Hematopoietic multipotent progenitor cell (in vitro differentiated cells): ENCODE results near the gene WNT8A. TPM values are rescaled to one million over a fixed set of nuclear protein-coding genes. Genes with fewer than 3 reads are reported as not detected.
"Not testable (repeated sequence)": the region's sequence is repeated elsewhere in the genome, so short reads cannot be mapped to it uniquely, and the experiment has no call there.

ENCODE experiments used
- DNase-seq, 3 donors: peaks; one replicate each; pipeline ENCODE4 v3.0.0-alpha.2; 2011 to 2015; ENCODE audit warnings: low read depth in 2 of 3, low spot score in 2 of 3
- total RNA-seq: library from RNA; depleted of rRNA; stranded (reverse); fragments of >200 nt; gene quantifications from one replicate; pipeline ENCODE4 v1.2.3, GENCODE V29; 2012

The WNT8A gene, protein sequence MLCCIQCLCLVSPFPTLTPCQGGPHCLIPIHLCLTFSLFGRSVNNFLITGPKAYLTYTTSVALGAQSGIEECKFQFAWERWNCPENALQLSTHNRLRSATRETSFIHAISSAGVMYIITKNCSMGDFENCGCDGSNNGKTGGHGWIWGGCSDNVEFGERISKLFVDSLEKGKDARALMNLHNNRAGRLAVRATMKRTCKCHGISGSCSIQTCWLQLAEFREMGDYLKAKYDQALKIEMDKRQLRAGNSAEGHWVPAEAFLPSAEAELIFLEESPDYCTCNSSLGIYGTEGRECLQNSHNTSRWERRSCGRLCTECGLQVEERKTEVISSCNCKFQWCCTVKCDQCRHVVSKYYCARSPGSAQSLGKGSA
- total RNA-seq, result 1.1 TPM

- no peak for DNase-seq
Measured at GRCh38 chr5:138083702-138084101, at the start of gene WNT8A. Gene WNT8A (plus strand): TSS chr5:138084033. CDS start chr5:138084128, 95 bp downstream.

- DNase-seq, result peak; percentile 36 to 94 (median 86)
Measured at GRCh38 chr5:138035605-138036537, 48.0 kb upstream of the WNT8A start.

DNA sequence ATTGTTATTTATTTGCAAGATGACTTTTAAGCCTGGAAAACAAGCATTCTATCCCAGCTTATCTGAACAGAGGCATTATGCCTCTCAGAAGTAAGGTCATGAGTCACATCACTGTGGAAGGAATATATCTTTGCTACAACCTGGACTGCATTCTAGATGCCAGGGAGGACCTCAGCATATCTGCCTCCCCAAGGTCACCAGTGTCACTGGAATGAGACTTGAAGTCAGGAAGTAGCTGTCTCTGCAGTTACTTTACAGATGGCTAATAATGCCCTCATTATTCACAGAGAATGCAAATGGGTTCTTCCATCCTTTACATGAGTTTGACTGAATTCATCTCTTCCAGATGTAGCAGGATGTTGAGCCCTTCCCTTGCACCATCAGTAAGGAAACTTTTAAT lies 46.6 kb upstream of the WNT8A start:
- no peak for DNase-seq

DNA sequence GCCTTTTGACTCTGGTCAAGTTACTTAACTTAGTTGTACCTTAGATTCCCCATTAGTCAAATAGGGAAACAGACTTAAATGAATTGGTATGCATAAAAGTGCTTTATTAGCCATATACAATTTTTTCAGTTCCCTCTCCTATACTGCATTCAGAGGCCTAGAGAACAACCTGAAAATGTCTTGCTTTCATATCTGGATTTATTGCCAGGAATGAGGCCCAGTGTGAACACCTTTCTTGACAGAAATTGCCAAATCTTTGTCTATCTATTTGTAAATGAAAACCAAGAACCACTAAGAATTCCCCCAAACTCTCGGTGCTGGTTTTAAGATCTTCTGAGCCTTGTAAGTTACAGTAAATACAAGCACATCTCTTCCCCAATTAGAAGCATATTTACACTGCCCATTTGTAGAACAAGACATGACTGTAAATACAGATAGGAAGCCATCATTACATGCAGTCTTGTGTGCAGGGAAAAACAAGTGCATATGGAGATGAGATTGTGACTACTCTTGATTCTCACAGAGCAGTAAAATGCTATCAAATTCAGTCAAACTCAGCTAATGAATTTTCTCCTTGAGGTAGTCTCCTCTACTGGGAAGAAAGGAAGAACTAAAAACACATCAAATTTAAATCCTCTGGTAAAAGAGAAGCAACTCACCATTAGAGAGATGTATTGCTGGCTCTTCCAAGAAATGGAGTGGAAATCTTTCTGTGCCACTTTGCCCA lies 45.8 kb upstream of the WNT8A start:
- DNase-seq, result no peak

GRCh38 chr5:138038826-138039225 lies 45.0 kb upstream of the WNT8A start:
- no peak for DNase-seq

- DNase-seq, result not testable (repeated sequence)
Measured at GRCh38 chr5:138045283-138045682, 38.5 kb upstream of the WNT8A start.

- DNase-seq, result no peak
Measured at GRCh38 chr5:138051441-138052296, 32.2 kb upstream of the WNT8A start.

- not testable (repeated sequence) for DNase-seq
Measured at GRCh38 chr5:138052718-138053117, 31.1 kb upstream of the WNT8A start.

DNA sequence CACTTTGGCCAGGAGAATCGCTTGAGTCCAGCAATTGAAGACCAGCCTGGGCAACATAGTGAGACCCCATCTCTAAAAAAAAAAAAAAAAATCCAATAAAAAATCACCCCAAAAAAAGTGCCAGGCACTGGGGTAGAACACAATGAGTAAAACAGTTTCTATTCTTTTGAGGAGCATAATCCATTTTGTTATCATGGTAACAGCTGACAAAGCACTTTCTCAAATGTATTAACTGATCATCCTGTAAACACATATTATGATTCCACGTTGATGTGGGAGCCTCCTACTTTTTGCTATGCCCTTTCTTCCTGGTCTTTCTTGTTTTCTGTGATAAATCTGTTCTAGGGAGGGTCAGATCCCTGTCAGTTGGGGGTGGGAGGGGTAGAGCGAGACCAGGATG lies 30.3 kb upstream of the WNT8A start:
- no peak for DNase-seq

- no peak for DNase-seq
Measured at GRCh38 chr5:138054206-138054605, 29.6 kb upstream of the WNT8A start.

DNA sequence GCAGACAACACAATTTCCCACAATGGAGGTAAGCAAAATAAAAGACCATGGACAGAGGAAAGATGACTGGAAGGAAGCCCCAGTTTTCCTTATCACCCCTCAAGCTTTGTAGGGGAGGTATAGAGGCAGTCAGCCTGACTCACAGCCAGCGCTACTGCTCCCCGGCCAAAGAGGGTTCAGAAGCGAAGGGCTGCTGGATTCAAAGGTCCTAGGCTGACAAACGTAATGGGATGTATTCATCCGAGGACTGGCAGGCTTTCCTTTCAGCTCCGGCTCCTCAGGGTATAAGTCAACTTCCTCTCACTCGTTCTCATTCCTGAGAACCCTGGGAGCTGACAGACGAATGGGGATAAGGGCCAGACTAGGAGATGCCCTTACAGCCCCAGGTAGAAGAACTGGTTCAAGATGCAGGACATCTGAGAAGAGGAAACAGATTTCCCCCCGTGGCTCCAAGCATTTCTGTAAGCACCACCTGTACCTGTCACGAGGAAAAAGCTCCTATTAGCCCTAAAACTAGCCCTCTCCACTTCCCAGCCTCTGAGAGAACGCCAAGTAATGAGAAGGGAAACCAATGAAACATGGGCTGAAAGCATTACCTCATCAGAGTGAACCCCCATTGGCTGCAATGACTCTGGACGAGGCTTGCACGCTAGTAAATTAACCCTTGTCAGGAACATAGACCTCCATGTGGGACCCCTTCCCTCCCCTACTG lies 28.8 kb upstream of the WNT8A start:
- DNase-seq, result no peak

DNA sequence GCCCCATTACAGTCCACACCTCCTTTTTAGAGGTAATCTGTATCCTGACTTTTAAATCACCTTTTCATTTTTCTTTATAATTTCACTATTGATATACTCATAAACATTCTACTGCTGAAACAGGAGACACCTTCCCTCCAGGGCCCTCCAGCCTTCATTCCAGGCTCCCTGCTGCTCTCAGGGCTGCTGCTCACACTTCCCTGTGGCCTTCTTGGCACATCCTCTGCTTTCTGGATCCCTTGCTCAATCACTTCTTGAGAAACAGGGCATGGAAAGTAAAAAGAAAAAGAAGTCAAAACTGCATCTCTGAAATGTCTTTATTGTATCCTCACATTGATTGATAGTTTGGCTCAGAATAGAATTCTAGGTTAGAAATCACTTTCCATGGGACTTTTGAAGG lies 19.3 kb upstream of the WNT8A start:
- no peak for DNase-seq

DNA sequence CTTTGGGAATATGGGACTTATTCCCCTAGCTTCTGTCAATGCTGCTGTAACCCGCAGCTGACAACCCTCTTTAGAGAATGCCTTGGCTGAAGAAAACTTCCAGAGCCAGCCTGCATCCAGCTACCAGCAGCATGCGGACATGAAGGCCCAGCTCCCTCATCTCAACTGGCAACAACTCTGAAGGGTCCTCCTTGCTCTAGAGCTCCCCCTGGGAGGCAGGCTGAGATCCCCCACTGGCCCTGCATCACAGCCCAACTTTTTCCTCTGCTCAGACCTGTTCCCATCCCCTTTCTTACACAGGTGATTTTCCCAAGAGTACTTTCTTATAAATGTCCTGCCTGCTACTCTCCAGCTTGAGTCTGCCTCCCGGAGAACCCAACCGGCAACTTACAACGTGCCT lies 18.7 kb upstream of the WNT8A start:
- peak in 1 of 3 donors; percentile 31 for DNase-seq

DNA sequence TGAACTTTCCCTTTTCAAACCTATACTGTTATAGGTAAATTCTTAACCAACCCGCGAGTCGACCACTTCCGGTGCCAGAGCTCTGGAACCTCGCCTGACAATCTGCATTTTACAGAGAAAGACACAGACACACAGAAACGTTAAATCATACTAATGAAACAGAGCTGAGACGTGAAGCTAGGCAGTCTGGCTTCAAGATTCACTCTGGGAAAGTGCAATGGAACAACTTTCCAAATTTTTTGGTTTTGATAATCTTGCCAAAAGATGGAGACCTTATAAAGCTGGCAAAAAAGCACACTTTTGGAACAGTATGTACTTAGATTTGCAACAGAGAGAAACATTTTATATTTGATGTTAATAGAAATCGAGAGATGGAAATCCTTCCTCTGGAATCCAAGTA lies 15.9 kb upstream of the WNT8A start:
- no peak for DNase-seq

DNA sequence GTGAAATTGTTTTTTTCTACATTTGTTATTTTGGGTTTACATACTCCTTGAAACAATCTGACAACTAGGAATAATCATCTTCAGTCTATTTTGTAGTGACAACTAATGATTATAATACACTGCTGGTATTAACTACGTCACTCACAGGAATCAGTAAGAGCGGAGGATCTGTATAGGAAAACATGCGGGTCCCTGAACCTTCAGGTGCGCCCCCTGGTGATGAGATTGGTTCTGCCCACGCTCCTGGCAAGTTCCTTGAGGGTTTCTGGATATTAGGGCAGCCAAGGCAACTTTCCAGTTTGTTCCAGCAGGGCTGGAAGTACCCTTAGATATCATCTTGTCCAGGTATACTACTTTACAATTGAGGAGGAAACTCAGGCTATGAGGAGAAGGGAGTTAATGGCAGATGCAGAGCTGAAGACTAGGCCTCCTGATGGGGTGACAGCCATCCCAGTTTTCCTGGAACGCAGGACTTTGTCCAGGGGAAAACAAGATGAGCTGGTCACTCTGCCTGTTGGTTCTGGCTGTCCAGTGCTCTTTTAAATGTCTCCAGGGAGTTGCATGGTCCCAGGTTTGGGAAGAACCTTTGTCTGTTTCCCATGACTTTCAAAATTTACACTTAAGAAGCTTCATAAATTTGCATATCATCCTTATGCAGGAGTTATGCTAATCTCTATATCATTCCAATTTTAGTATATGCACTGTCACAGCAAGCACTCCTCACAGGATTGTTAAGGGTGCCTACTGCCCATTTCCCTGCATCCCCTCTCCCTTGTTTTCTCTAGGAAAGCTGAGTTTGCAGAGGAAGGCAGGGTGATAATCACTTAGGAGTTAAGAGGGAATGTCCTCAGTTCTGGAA lies 14.9 kb upstream of the WNT8A start:
- DNase-seq, result peak; percentile 39 to 81 (median 68)

DNA sequence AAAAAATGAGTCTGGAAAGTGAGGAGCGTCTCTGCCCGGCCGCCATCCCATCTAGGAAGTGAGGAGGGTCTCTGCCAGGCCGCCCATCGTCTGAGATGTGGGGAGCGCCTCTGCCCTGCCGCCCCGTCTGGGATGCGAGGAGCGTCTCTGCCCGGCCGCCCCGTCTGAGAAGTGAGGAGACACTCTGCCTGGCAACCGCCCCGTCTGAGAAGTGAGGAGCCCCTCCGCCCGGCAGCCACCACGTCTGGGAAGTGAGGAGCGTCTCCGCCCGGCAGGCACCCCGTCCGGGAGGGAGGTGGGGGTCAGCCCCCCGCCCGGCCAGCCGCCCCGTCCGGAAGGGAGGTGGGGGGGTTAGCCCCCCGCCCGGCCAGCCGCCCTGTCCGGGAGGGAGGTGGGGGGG lies 13.8 kb upstream of the WNT8A start:
- DNase-seq, result not testable (repeated sequence)

GRCh38 chr5:138077064-138077696 lies 6.7 kb upstream of the WNT8A start:
- DNase-seq, result peak; percentile 25 to 62 (median 35)
